HepG2 (cell line): ENCODE results near the gene GPR162. TPM values are rescaled to one million over a fixed set of nuclear protein-coding genes. Genes with fewer than 3 reads are reported as not detected.

ENCODE experiments used
- ATAC-seq: fragments of 200-7000 bp; cut with Tn5 transposase; 3 replicates; pipeline ENCODE4 v1.9.1; 2020; ENCODE audit warnings: mild to moderate bottlenecking, moderate library complexity
- BruUV-seq: library from RNA; stranded (reverse); fragments of 400-500 nt; replicated peaks from 2 replicates; lab custom pipeline; 2021; lab: Mats Ljungman, UMichigan
- CTCF ChIA-PET: fragments of 300-600 bp; formaldehyde crosslinking; extraction: SDS; loops from one replicate; lab custom pipeline; 2021; ENCODE audit warnings: low total read pairs, inconsistent platforms, low intra/inter-chr PET ratio; lab: Yijun Ruan, JAX
- POLR2A ChIA-PET: fragments of 350-600 bp; sonication (Branson Sonifier 250); formaldehyde crosslinking; loops from one replicate; lab custom pipeline; 2020; ENCODE audit warnings: antibody characterized with exemption, inconsistent platforms; lab: Yijun Ruan, JAX
- DNase-seq: peaks from one replicate; pipeline ENCODE4 v3.0.0-alpha.2; 2015; ENCODE audit warnings: low spot score
- FAIRE-seq: peaks from 3 replicates; lab custom pipeline; 2011; peaks lifted over from hg19 to GRCh38; lab: Jason Lieb, UNC
- H2AFZ ChIP-seq: one replicate; pipeline ENCODE4 v1.6.1; 2011; ENCODE audit warnings: low read length, inconsistent platforms
- H3K27ac ChIP-seq: fragments of 300-600 bp; 3 replicates; pipeline ENCODE4 v1.8.0; 2011; ENCODE audit warnings: mixed run types, mild to moderate bottlenecking, mixed read lengths, low read length, inconsistent platforms; ENCODE audit not compliant: insufficient read depth; ENCODE audit errors: extremely low read length
- H3K27me3 ChIP-seq, 2 experiments: fragments of 200-600 bp in 1 of 2; 2 replicates in 1 of 2; 3 replicates in 1 of 2; pipeline versions ENCODE4 v1.6.0 to v1.8.0; 2011; ENCODE audit warnings: low read length in 2 of 2, mild to moderate bottlenecking in 2 of 2, moderate library complexity in 2 of 2, inconsistent platforms in 1 of 2; ENCODE audit not compliant: insufficient read depth in 2 of 2, control insufficient read depth in 1 of 2
- H3K36me3 ChIP-seq, 2 experiments: fragments of 200-600 bp in 1 of 2; replicated peaks in 1 of 2; 2 replicates in 1 of 2; 3 replicates in 1 of 2; pipeline versions ENCODE4 v1.5.1 to v1.8.0; 2011; ENCODE audit warnings: low read length in 2 of 2, inconsistent platforms in 1 of 2; ENCODE audit not compliant: insufficient read depth in 2 of 2, control insufficient read depth in 1 of 2
- H3K4me1 ChIP-seq: 2 replicates; pipeline ENCODE4 v1.5.1; 2012; ENCODE audit warnings: low read length, inconsistent platforms; ENCODE audit not compliant: insufficient read depth
- H3K4me2 ChIP-seq: 2 replicates; pipeline ENCODE4 v1.6.0; 2011; ENCODE audit warnings: low read depth, low read length, inconsistent platforms
- H3K4me3 ChIP-seq, 3 experiments: fragments of 200-600 bp in 1 of 3; sonication (generic), shearing (Covaris generic) in 1 of 3; replicated peaks in 1 of 3; 2 replicates each; pipeline ENCODE4 v1.5.1; 2011 to 2016; ENCODE audit warnings: low read length in 3 of 3, inconsistent platforms in 2 of 3, low read depth in 2 of 3, mild to moderate bottlenecking in 2 of 3, control low read depth in 1 of 3, mixed read lengths in 1 of 3; ENCODE audit not compliant: insufficient read depth in 1 of 3
- H3K79me2 ChIP-seq: one replicate; pipeline ENCODE4 v1.6.1; 2011; ENCODE audit warnings: low read length, inconsistent platforms; ENCODE audit not compliant: insufficient read depth
- H3K9ac ChIP-seq: 2 replicates; pipeline ENCODE4 v1.6.0; 2011; ENCODE audit warnings: mild to moderate bottlenecking, low read depth, low read length, inconsistent platforms; ENCODE audit not compliant: insufficient read depth
- H3K9me3 ChIP-seq: 2 replicates; pipeline ENCODE4 v1.5.1; 2012; ENCODE audit warnings: mild to moderate bottlenecking, low read length
- H4K20me1 ChIP-seq: 2 replicates; pipeline ENCODE4 v1.6.0; 2011; ENCODE audit warnings: inconsistent platforms, mild to moderate bottlenecking, low read length, moderate library complexity; ENCODE audit not compliant: insufficient read depth
- AHR ChIP-seq: IDR thresholded peaks from 2 replicates; pipeline ENCODE4 v1.6.1; 2018; ENCODE audit warnings: missing genetic modification reagents, missing compliant biosample characterization
- GABPA ChIP-seq, 2 experiments: IDR thresholded peaks; 2 replicates each; pipeline ENCODE4 v1.6.1; 2011 to 2016; ENCODE audit warnings: low read depth in 2 of 2, low read length in 1 of 2, missing biosample characterization in 1 of 2, missing genetic modification characterization in 1 of 2
- HOXA3 ChIP-seq: sonication (generic); formaldehyde crosslinking; IDR thresholded peaks from 2 replicates; pipeline ENCODE4 v1.5.0; 2020; ENCODE audit warnings: missing genetic modification reagents
- MXI1 ChIP-seq: IDR thresholded peaks from 3 replicates; pipeline ENCODE4 v1.6.1; 2012; ENCODE audit warnings: low read depth, low read length, inconsistent platforms, borderline replicate concordance
- PAX8 ChIP-seq: sonication (generic); formaldehyde crosslinking; IDR thresholded peaks from 2 replicates; pipeline ENCODE4 v1.8.0; 2022; ENCODE audit warnings: mild to moderate bottlenecking, missing genetic modification reagents, borderline replicate concordance
- RAD21 ChIP-seq: fragments of 450-650 bp; formaldehyde crosslinking; IDR thresholded peaks from 2 replicates; pipeline ENCODE4 v1.5.0; 2020; ENCODE audit warnings: mild to moderate bottlenecking
- RXRA ChIP-seq: sonication (generic); formaldehyde crosslinking; IDR thresholded peaks from 2 replicates; pipeline ENCODE4 v1.5.1; 2020; ENCODE audit warnings: missing genetic modification reagents
- STAG1 ChIP-seq: sonication (generic); formaldehyde crosslinking; IDR thresholded peaks from 2 replicates; pipeline ENCODE4 v1.4.0; 2020; ENCODE audit warnings: missing genetic modification reagents
- ZFX ChIP-seq: sonication (generic); formaldehyde crosslinking; IDR thresholded peaks from 2 replicates; pipeline ENCODE4 v1.4.0; 2020; ENCODE audit warnings: mild to moderate bottlenecking, low read depth, missing genetic modification reagents, moderate library complexity
- ZNF644 ChIP-seq: IDR thresholded peaks from 2 replicates; pipeline ENCODE4 v1.6.1; 2016; ENCODE audit warnings: low read depth
- ZNF788 ChIP-seq: sonication (generic); formaldehyde crosslinking; IDR thresholded peaks from 2 replicates; pipeline ENCODE4 v1.5.0; 2020; ENCODE audit warnings: mild to moderate bottlenecking, missing genetic modification reagents, borderline replicate concordance
- ZSCAN25 ChIP-seq: sonication (generic); formaldehyde crosslinking; IDR thresholded peaks from 2 replicates; pipeline ENCODE4 v1.8.0; 2022; ENCODE audit warnings: mild to moderate bottlenecking, missing genetic modification reagents
- WGBS: methylation state at CpG from one replicate; pipeline ENCODE4 v1.1.6; 2017; ENCODE audit warnings: low lambda C conversion rate; 5-methylcytosine and 5-hydroxymethylcytosine counted together
- in situ Hi-C: cut with HindIII; loops from 2 replicates; pipeline ENCODE4 v1.10.0; 2017; ENCODE audit warnings: low pct_unique_long_range_greater_than_20kb; ENCODE audit not compliant: extremely low pct_ligation_motif_present
- intact Hi-C: fragments of 100-400 bp; cut with micrococcal nuclease; formaldehyde crosslinking; loops from one replicate; pipeline ENCODE4 v1.10.0; 2022; ENCODE audit not compliant: unreplicated experiment
- polyA plus RNA-seq, 8 experiments: library from polyadenylated mRNA; depleted of rRNA in 3 of 8; stranded (reverse) in 7 of 8; unstranded in 1 of 8; fragments of >200 nt; fragmentation: Illumina TruSeq in 4 of 8; extraction: Trizol in 4 of 8; gene quantifications; 2 replicates each; pipeline versions ENCODE4 v1.2.1 to v1.2.3, GENCODE V29; 2011 to 2016; ENCODE audit warnings: low read depth in 4 of 8, missing spikeins in 1 of 8, mixed read lengths in 1 of 8; ENCODE audit not compliant: insufficient read depth in 1 of 8
- total RNA-seq, 5 experiments: library from RNA; depleted of rRNA; stranded (reverse); fragments of >200 nt; fragmentation: Illumina TruSeq; extraction: Trizol; gene quantifications; 2 replicates each; pipeline ENCODE4 v1.2.3, GENCODE V29; 2016; ENCODE audit warnings: low read depth in 1 of 5
- TF ChIP-seq, protein P1 (sequence below): sonication (generic); formaldehyde crosslinking; IDR thresholded peaks from 2 replicates; pipeline ENCODE4 v1.5.0; 2020; ENCODE audit warnings: mild to moderate bottlenecking, missing genetic modification reagents
- TF ChIP-seq, protein P2 (sequence below): IDR thresholded peaks from 2 replicates; pipeline ENCODE4 v1.6.1; 2016; ENCODE audit warnings: missing compliant biosample characterization, missing genetic modification reagents, borderline replicate concordance
- TF ChIP-seq, protein P3 (sequence below): sonication (generic); formaldehyde crosslinking; IDR thresholded peaks from 2 replicates; pipeline ENCODE4 v1.8.1; 2023; ENCODE audit warnings: mild to moderate bottlenecking, moderate library complexity, missing genetic modification reagents

Gene GPR162
- total and polyA plus RNA-seq, 2 of the 13 experiments (the other 11 are each of a cell fraction or from before 2014, with no cell fraction given) = 0.08 TPM; not detected in 1

DNA sequence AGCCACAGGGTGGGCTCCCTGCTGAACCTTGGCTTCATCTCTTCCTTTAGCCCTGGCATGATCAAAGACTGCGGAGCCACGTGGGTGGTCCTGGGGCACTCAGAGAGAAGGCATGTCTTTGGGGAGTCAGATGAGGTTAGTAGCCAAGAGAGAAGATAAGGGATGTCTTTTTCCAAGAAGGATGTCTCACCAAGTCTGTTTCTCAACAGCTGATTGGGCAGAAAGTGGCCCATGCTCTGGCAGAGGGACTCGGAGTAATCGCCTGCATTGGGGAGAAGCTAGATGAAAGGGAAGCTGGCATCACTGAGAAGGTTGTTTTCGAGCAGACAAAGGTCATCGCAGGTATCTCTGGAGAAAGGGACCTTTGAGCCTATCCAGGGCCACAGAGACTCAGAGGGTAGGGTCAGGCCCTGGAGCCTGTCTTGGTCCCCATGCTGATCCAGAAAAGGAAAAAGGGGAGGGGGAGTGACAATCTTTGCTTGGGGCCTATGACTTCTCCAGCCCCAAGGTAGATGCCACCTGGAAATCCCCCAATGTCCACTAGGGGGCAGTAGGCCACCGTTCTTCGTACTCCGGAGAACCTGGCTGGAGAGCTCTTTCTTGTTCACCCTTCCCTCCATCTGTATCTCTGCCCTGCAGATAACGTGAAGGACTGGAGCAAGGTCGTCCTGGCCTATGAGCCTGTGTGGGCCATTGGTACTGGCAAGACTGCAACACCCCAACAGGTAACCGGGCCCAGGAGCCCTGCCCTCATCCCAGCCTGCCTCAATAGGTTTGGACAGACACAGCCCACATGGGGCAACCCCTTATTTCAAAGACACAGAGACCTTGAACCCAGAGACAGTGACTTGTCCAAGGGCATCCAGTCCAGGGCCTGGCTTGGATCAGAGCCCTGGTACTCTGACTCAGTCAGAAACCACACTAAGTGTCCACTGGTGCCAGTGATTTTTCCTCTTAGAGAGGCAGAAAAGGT is 47.7 kb downstream of the GPR162 start:
- peaks cover 52% of the 10 kb centered on the region for H3K4me1 ChIP-seq
- peak overlapping the region; percentile 95 for H3K9ac ChIP-seq
- BruUV-seq = no TSS peak
- CTCF ChIA-PET = interaction anchor here (0.7 to 1.4 kb wide), 7 partner anchors 22 to 96 kb away, joined by 3 to 14 read pairs (median 4); no protein-coding TSS in a partner anchor
- peaks cover 9 to 24% of the 10 kb centered on the region in 2 experiments for H3K36me3 ChIP-seq
- DNase-seq (peak; percentile 77), FAIRE-seq (peak; percentile 85), ATAC-seq (peak; percentile 3; the same call in 2 of the 3 replicates)
- in situ Hi-C loops = no loop called here
- H3K4me2 ChIP-seq = peak overlapping the region; percentile 93
- H3K27me3 ChIP-seq = no peaks in the 10 kb centered on the region; a peak in 1 of 5 replicates
- POLR2A ChIA-PET = interaction anchor here (0.8 to 6.0 kb wide), 19 partner anchors 11 to 335 kb away, joined by 3 to 132 read pairs (median 6); partner anchors contain the start of genes C12orf57, CDCA3, ENO2 and GAPDH
- no peaks in the 10 kb centered on the region for H3K9me3 ChIP-seq
- 39% methylated on average over 12 of the region's 12 CpGs for WGBS
- peaks cover 29% of the 10 kb centered on the region for H3K79me2 ChIP-seq
- peak overlapping the region; percentile 88 to 96 (median 92) for H3K4me3 ChIP-seq
- H3K27ac ChIP-seq = peak overlapping the region; percentile 87
- H2AFZ ChIP-seq = no peak overlapping the region
- peaks cover 44% of the 10 kb centered on the region for H4K20me1 ChIP-seq
- intact Hi-C loops = loop anchor here (1.0 to 2.0 kb wide), 2 partner anchors 17 to 22 kb away; partner anchors contain the start of gene USP5
- 0 out of 2 replicates have a peak, but pooled peaks have one; percentile 54 for TF ChIP-seq ZSCAN25 (CRISPR knock-in tag)
- TF ChIP-seq MXI1 = peak; percentile 45; the same call in 1 of the 3 replicates
- 0 out of 2 replicates have a peak, but pooled peaks have one; percentile 5 for TF ChIP-seq RXRA (CRISPR knock-in tag)
- TF ChIP-seq ZNF644 (CRISPR knock-in tag) = no peak
- TF ChIP-seq, protein P1, sequence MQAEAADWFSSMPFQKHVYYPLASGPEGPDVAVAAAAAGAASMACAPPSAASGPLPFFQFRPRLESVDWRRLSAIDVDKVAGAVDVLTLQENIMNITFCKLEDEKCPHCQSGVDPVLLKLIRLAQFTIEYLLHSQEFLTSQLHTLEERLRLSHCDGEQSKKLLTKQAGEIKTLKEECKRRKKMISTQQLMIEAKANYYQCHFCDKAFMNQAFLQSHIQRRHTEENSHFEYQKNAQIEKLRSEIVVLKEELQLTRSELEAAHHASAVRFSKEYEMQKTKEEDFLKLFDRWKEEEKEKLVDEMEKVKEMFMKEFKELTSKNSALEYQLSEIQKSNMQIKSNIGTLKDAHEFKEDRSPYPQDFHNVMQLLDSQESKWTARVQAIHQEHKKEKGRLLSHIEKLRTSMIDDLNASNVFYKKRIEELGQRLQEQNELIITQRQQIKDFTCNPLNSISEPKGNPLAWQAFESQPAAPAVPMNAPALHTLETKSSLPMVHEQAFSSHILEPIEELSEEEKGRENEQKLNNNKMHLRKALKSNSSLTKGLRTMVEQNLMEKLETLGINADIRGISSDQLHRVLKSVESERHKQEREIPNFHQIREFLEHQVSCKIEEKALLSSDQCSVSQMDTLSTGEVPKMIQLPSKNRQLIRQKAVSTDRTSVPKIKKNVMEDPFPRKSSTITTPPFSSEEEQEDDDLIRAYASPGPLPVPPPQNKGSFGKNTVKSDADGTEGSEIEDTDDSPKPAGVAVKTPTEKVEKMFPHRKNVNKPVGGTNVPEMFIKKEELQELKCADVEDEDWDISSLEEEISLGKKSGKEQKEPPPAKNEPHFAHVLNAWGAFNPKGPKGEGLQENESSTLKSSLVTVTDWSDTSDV (CRISPR knock-in tag) = no peak
- no peak for TF ChIP-seq AHR
- TF ChIP-seq ZFX (CRISPR knock-in tag) = 0 out of 2 replicates have a peak, but pooled peaks have one; percentile 41
- TF ChIP-seq HOXA3 = 0 out of 2 replicates have a peak, but pooled peaks have one; percentile 10
- 0 out of 2 replicates have a peak, but pooled peaks have one; percentile 35 for TF ChIP-seq ZNF788 (CRISPR knock-in tag)
- 0 out of 2 replicates have a peak, but pooled peaks have one; percentile 43 for TF ChIP-seq PAX8 (CRISPR knock-in tag)
- TF ChIP-seq RAD21 (CRISPR knock-in tag) = peak; percentile 81
- TF ChIP-seq, protein P2, sequence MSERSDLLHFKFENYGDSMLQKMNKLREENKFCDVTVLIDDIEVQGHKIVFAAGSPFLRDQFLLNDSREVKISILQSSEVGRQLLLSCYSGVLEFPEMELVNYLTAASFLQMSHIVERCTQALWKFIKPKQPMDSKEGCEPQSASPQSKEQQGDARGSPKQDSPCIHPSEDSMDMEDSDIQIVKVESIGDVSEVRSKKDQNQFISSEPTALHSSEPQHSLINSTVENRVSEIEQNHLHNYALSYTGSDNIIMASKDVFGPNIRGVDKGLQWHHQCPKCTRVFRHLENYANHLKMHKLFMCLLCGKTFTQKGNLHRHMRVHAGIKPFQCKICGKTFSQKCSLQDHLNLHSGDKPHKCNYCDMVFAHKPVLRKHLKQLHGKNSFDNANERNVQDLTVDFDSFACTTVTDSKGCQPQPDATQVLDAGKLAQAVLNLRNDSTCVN (CRISPR knock-in tag) = 0 out of 2 replicates have a peak, but pooled peaks have one; percentile 45
- TF ChIP-seq STAG1 (CRISPR knock-in tag) = peak; percentile 76
- TF ChIP-seq, protein P3, sequence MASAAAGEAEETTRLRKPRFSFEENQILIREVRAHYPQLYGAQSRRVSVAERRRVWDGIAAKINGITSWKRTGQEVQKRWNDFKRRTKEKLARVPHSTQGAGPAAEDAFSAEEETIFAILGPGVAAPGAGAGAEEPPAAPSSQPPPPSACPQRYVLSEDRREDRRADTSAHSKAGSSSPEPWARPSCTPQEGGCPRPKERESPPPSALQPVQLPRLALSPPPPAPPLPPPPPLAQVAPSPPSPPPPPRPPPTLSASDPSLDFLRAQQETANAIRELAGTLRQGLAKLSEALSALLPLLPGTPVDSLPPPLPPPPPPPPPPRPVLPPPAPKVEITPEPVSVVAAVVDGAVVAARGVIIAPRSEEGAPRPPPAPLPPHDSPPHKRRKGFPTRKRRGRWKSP = peak; percentile 85
- TF ChIP-seq GABPA (IDR thresholded peaks at IDR 0.05; ENCODE audit: low read depth, low read length) = no peak
- no peak for TF ChIP-seq GABPA (CRISPR knock-in tag; IDR thresholded peaks at IDR 0.05; ENCODE audit: low read depth)
